RPMI7951 (cell line): Measurements from ENCODE around the gene CALHM5. TPM values are rescaled to one million over a fixed set of nuclear protein-coding genes. Genes with fewer than 3 reads are reported as not detected.
"Not testable (repeated sequence)": the region's sequence is repeated elsewhere in the genome, so short reads cannot be mapped to it uniquely, and the experiment has no call there.

ENCODE experiments used
- DNase-seq: peaks from one replicate; pipeline ENCODE4 v3.0.0-alpha.2; 2012; ENCODE audit warnings: low read depth
- total RNA-seq: library from RNA; depleted of rRNA; stranded (reverse); fragments of >200 nt; shearing (Covaris generic); gene quantifications from 2 replicates; pipeline ENCODE4 v1.2.3, GENCODE V29; 2014; rRNA removed

CALHM5 gene, protein sequence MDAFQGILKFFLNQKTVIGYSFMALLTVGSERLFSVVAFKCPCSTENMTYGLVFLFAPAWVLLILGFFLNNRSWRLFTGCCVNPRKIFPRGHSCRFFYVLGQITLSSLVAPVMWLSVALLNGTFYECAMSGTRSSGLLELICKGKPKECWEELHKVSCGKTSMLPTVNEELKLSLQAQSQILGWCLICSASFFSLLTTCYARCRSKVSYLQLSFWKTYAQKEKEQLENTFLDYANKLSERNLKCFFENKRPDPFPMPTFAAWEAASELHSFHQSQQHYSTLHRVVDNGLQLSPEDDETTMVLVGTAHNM
- 4.1 and 4.7 TPM in 2 replicates for total RNA-seq

DNA sequence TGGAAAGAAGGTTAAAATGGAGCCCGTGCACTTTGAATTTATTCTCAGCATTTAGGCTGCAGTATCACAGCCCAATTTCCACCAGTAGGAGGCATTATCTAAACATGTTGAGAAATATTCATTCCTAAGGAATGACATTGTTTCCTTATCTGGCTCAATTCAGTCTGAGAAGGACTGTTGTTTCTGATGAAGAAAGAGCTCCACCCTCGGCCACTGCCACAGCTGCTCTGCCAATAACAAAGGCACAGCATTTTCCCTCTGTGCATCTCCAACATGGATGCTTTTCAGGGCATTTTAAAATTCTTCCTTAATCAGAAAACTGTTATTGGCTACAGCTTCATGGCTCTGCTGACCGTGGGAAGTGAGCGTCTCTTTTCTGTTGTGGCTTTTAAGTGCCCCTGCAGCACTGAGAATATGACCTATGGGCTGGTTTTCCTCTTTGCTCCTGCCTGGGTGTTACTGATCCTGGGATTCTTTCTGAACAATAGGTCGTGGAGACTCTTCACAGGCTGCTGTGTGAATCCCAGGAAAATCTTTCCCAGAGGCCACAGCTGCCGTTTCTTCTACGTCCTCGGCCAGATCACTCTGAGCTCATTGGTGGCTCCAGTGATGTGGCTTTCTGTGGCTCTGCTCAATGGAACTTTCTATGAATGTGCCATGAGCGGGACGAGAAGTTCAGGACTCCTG is at the start of gene CALHM5:
Gene CALHM5, plus strand, starts transcription at position 216 of the 687 bp plus-strand sequence. Its CDS starts 58 bp downstream, at position 274.
- DNase-seq: peak; percentile 89

GRCh38 chr6:116461932-116462885 is 49.2 kb upstream of the CALHM5 start:
- peak; percentile 77 for DNase-seq

GRCh38 chr6:116463301-116463700 is 48.1 kb upstream of the CALHM5 start:
- DNase-seq: no peak

GRCh38 chr6:116465246-116465645 is 46.2 kb upstream of the CALHM5 start:
- no peak for DNase-seq

DNA sequence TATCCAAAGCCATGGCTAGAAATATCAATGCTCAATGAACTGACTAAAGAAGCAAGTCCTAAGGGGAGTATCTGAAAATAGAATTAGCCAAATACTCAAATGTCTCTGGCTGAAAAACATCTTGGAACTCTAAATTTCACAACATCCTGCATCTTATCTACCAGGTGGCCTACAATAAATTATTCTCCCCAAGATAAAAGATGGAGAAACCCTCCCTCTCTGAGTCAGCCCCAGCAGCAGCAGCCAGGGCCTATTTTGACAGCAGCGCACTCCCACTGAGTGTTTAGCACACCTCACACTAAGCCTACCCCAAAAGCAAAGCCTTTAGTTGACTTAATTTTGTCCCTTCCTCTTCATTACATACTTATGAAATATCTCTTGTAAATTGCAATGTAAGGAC is 44.3 kb upstream of the CALHM5 start:
- no peak for DNase-seq

- DNase-seq: no peak
These were observed 43.9 kb upstream of the CALHM5 start for GRCh38 chr6:116467514-116467913.

DNA sequence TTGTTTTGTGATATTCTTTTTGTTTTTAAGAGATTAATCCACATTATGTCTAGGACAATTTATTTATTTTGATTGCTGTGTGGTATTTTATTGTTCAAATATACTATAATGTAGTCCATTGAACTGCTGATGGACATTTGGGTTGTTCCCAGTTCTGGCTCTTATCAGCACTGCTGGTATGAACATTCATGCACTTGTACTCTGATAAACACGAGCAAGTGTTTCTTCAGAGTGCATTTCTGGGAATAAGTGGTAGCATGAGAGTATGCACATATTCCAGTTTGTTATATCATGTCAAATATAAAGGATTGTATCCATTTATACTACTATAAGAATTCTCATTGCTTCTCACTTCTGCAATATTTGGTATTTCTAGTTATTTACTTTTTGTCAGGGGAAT is 43.1 kb upstream of the CALHM5 start:
- no peak for DNase-seq

DNA sequence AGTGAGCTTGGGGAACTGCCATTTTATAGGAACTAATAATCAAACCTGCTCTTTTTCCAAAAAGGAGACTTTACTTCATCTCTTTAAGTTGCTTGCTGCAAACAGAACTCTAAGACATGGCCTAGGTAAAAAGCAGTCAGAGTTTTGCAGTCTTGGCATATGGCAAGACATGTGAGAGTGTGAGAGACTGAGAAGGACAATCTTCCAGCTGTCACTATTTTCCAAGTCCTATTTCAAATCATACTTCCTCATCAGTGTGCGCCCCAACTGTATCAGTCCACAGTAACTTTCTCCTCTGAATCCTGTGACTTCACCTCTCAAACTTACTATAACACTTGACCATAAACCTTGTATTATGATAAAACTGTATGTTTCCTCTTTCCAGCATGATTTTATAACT is 39.9 kb upstream of the CALHM5 start:
- no peak for DNase-seq

- no peak for DNase-seq
These were observed 38.7 kb upstream of the CALHM5 start for GRCh38 chr6:116472706-116473105.

GRCh38 chr6:116475141-116475540 is 36.3 kb upstream of the CALHM5 start:
- no peak for DNase-seq

DNA sequence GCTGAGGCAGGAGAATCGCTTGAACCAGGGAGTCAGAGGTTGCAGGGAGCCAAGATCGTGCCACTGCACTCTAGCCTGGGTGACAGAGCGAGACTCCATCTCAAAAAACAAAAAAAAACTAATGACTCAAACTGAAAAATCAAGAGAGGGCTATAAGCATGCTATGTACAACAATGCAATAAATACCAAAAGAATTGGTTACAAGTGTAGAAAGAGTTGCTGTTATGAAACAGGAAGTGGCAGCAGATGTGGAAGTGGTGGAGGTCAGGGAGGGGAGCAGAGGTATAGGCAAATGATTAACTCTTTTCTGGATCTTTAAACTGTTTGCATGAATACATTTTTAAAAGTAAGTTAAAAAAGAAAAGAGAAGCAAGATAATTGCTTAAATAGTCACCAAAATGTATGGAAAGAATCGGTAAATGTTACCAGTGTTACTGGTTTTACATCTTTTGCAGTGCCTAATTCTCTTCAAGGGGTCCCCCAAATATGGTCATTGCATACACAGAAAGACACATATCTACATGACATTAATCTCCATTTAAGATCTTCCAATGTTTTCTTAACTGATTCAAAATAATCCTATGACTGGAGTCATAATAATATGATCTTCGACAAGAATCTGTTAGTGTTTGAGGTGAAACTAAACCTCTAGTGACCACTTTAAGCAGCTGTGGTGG is 35.3 kb upstream of the CALHM5 start:
- no peak for DNase-seq

GRCh38 chr6:116482780-116483179 is 28.7 kb upstream of the CALHM5 start:
- DNase-seq: no peak

DNA sequence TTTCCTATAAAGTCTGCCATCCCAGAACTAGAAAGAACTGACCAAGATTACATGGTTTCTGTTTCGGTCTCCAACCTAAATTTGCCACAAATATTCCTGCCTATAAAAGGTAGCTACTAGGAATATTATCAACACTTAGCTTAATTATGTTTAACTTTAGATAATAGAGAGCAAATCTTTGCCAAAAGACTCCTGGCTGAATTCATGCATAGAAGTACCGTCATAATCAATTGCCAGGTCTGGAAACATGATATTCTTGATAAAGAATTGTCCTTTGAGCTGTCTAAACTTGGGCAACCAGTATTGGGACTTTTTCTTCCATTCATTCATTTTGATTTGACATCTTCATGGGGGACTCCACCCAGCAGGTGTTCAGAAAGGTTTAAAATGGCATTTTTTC is 27.8 kb upstream of the CALHM5 start:
- no peak for DNase-seq

DNA sequence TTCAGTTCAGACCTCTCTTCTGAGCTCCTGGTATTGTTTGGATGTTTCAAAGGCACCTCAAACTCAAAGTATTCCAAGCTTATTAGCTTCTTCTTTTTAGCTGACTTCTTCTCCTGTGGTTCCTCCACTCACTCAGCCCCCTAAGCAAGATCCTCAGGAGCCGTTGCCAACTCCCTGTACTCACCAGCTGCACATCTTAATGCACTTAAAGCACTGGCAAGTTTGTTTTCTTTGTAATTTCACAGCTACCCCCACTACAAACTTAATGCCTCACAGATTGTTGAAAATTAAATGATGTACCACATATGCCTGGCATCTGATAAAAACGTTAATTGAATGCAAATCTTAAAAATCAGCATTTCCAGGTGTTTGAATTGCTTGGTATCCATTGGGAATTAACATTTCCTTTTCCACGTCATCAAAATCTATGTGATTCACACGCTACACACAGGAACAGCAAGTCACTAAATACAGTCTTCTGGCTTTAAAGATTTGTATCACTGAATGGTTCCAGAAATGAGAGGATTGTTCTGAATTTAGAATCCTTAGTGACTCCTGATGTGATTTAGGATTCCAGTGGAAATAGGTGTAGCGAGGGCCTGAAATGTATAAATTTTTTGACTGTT is 25.8 kb upstream of the CALHM5 start:
- no peak for DNase-seq

GRCh38 chr6:116491610-116492330 is 19.7 kb upstream of the CALHM5 start:
- no peak for DNase-seq

DNA sequence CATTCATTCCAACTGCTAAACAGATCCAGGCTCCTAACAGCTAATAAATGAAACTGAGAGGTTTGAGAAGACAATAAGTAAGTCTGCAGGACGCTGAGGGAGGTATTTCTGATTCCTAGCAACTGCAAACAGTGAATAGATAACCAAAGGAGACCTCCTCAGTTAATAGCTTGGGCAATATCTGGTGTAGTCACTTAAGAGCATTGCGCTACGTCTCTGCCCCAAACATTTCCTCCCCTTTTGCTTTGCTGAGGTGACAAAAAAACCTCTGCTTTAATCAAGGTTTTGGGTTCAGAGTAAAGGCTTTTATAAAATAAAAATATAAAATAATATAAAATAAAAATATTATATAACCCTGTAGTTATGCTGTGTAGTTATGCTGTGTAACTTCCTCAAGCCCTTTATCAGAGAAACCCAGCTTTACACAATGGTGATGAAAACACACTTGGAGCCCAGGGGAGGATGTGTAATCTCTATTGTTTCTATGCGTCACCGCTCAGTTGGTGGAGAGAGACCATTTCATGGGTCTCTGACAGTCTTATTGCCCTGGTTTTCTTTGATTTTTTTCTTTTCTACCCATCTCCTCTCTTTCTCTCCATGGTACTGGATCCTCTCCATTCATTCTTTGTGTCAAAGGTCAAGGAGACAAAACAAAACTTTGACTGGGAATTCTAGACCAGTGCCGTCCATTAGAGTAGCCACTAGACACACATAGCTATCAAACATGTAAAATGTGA is 18.9 kb upstream of the CALHM5 start:
- no peak for DNase-seq

DNA sequence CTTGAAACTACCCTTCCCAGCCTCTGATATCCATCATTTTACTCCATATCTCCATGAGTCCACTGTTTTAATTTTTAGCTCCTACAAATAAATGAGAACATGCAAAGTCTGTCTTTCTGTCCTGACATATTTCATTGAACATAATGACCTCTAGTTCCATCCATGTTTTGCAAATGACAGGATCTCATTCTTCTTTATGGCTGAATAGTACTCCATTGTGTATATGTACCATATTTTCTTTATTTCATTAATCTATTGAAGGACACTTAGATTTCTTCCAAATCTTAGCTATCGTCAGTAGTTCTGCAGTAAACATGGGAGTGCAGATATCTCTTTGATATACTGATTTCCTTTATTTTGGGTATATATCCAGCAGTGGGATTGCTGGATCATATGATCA is 16.3 kb upstream of the CALHM5 start:
- DNase-seq: not testable (repeated sequence)

GRCh38 chr6:116497113-116497676 is 14.2 kb upstream of the CALHM5 start:
- no peak for DNase-seq

GRCh38 chr6:116500969-116501433 is 10.4 kb upstream of the CALHM5 start:
- peak; percentile 66 for DNase-seq
